ENCODE data around the gene RAP2A.

- TF ChIP-seq ATF3 (IDR thresholded peaks at IDR 0.05) (no peak), SP1 (IDR thresholded peaks at IDR 0.05) (no peak)
Observed at GRCh38 chr13:97502181-97502580, 68.2 kb downstream of the RAP2A start.

All from liver (tissue), 1 donor.